GM18517 (cell line): ENCODE measurements around the gene PRKCZ.

Experiments used
- ATAC-seq: cut with Tn5 transposase; IDR thresholded peaks from one replicate; pipeline ENCODE4 v1.9.1; 2021; ENCODE audit warnings: mild to moderate bottlenecking, moderate library complexity; ENCODE audit not compliant: unreplicated experiment

Gene PRKCZ

GRCh38 chr1:2185880-2186855 lies 136.0 kb downstream of the PRKCZ start:
- ATAC-seq = no peak

- ATAC-seq = no peak
Measured at GRCh38 chr1:2186901-2187300, 136.7 kb downstream of the PRKCZ start.

- no peak for ATAC-seq
Measured at GRCh38 chr1:2187619-2188018, 137.4 kb downstream of the PRKCZ start.

- ATAC-seq = no peak
Measured at GRCh38 chr1:2188336-2188735, 138.1 kb downstream of the PRKCZ start.

- no peak for ATAC-seq
Measured at GRCh38 chr1:2189459-2190425, 139.5 kb downstream of the PRKCZ start.

GRCh38 chr1:2190491-2190976 lies 140.3 kb downstream of the PRKCZ start:
- ATAC-seq = no peak

GRCh38 chr1:2192031-2192995 lies 142.1 kb downstream of the PRKCZ start:
- no peak for ATAC-seq

GRCh38 chr1:2193514-2194281 lies 143.5 kb downstream of the PRKCZ start:
- no peak for ATAC-seq

GRCh38 chr1:2194319-2194897 lies 144.2 kb downstream of the PRKCZ start, which contains the start of gene FAAP20:
Gene FAAP20, minus strand, starts transcription at chr1:2194772. Its CDS starts 23 bp downstream, at chr1:2194749.
- ATAC-seq = peak; percentile 31

- peak; percentile 60 for ATAC-seq
Measured at GRCh38 chr1:2194898-2195673, 144.9 kb downstream of the PRKCZ start.

- ATAC-seq = no peak
Measured at GRCh38 chr1:2195785-2196184, 145.6 kb downstream of the PRKCZ start.

- no peak for ATAC-seq
Measured at GRCh38 chr1:2196901-2197638, 146.9 kb downstream of the PRKCZ start.

- no peak for ATAC-seq
Measured at GRCh38 chr1:2197707-2198165, 147.5 kb downstream of the PRKCZ start.

- no peak for ATAC-seq
Measured at GRCh38 chr1:2198571-2198970, 148.4 kb downstream of the PRKCZ start.

- ATAC-seq = no peak
Measured at GRCh38 chr1:2199042-2199810, 149.0 kb downstream of the PRKCZ start.

- no peak for ATAC-seq
Measured at GRCh38 chr1:2200308-2200943, 150.2 kb downstream of the PRKCZ start.
